Activated CD8-positive, alpha-beta T cell treated with anti-CD3 and anti-CD28 coated beads, Interleukin-2, amount 10 ng/mL, durations not matched to agents 7 days and 5 days (primary cell): ENCODE results near the gene FAU. TPM values are rescaled to one million over a fixed set of nuclear protein-coding genes. Genes with fewer than 3 reads are reported as not detected.

Experiments used
- ATAC-seq: fragments of 150-1000 bp; cut with Tn5 transposase; one replicate; pipeline ENCODE4 v1.10.0; 2021; ENCODE audit warnings: moderate library complexity
- CTCF ChIA-PET: fragments of 350-600 bp; sonication (Branson Sonifier 250); formaldehyde crosslinking; loops from one replicate; lab custom pipeline; 2021; ENCODE audit warnings: antibody characterized with exemption; lab: Charles Lee
- POLR2A ChIA-PET: fragments of 350-600 bp; sonication (Branson Sonifier 250); formaldehyde crosslinking; loops from one replicate; lab custom pipeline; 2021; ENCODE audit warnings: antibody characterized with exemption; lab: Charles Lee
- DNase-seq: peaks from one replicate; pipeline ENCODE4 v3.0.0-alpha.2; 2020
- H3K27ac Mint-ChIP-seq: one replicate; pipeline ENCODE4 v1.8.0; 2021; ENCODE audit warnings: mild to moderate bottlenecking, mixed read lengths
- H3K27me3 Mint-ChIP-seq: one replicate; pipeline ENCODE4 v1.8.0; 2021; ENCODE audit warnings: low read depth, mixed read lengths
- H3K36me3 Mint-ChIP-seq: one replicate; pipeline ENCODE4 v1.8.0; 2021; ENCODE audit warnings: low read depth, mixed read lengths
- H3K4me1 Mint-ChIP-seq: one replicate; pipeline ENCODE4 v1.8.0; 2021; ENCODE audit warnings: low read depth, mixed read lengths
- H3K4me3 Mint-ChIP-seq: one replicate; pipeline ENCODE4 v1.8.0; 2021; ENCODE audit warnings: mild to moderate bottlenecking, mixed read lengths
- H3K9me3 Mint-ChIP-seq: one replicate; pipeline ENCODE4 v1.8.0; 2022; ENCODE audit warnings: mixed read lengths; ENCODE audit not compliant: insufficient read depth
- total RNA-seq, 2 experiments: library from RNA; stranded (reverse); gene quantifications; one replicate each; pipeline ENCODE4 v1.2.3, GENCODE V29; 2021

Gene FAU
- total RNA-seq, result 1,000 to 10,000 TPM in 1 of 2 experiments, 100 to 1,000 TPM in 1; 986 to 1,038 TPM

DNA sequence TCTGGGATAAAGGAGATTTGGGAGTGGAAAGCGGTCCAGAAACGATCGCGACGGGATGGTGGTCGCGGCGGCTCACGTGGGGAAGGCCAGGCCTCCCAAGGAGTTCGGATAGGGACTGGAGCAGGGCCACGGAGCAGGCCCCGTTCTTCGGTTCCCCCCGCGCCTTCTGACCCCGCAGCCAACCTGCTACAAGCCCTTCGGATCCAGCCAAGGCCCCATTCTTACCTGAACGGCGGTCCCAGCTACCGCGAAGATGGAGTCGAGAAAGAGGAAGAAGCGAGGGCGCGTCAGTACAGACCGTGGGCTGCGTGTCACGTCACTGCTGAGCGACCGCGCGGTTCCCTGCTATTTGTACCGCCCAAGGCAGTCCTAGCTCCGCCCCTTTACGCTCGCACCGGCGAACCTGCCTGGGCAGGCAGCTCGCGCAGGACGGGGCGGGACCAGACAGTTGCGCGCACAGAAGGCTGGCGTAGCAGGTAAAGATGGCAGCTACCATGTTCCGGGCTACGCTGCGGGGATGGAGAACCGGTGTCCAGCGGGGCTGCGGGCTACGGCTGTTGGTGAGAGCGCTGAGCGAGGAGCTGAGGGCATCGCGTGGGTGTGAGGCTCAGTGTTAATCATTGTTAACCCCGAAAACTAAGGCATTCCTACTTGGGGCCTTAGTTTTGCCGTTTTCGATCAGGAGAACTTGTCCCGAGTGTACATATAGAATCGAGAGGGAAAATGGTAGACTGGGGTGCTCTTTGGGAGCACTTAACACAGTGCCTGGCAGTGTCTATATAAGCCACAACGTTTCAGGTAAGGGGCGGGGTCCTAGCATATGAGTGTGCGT lies at the start of gene FAU, which contains the start of gene MRPL49:
Gene FAU (minus strand): TSS at position 270 of the 832 bp plus-strand sequence. CDS start 321 bp downstream, outside the sequence.
Gene MRPL49 (plus strand): TSS at position 457 of the 832 bp plus-strand sequence. CDS start 26 bp downstream, at position 483.
- peak within 1 kb of the TSS; percentile 99 for H3K27ac Mint-ChIP-seq
- peak; percentile 100 for DNase-seq
- H3K36me3 Mint-ChIP-seq, result peaks cover 68% of the 10 kb centered on the region
- ChIA-PET CTCF (interaction anchor here (0.8 to 3.5 kb wide), 18 partner anchors 10 to 418 kb away, joined by 3 to 56 read pairs (median 4); partner anchors contain the start of genes ARL2, CAPN1, CDC42BPG and CDC42EP2), POLR2A (interaction anchor here (0.6 to 2.9 kb wide), 33 partner anchors 9 to 1172 kb away, joined by 3 to 31 read pairs (median 4); partner anchors contain the start of genes ARL2, ATG2A, CAPN1 and CDCA5)
- H3K27me3 Mint-ChIP-seq, result no peaks in the 10 kb centered on the region
- H3K4me3 Mint-ChIP-seq, result peak within 1 kb of the TSS; percentile 100
- peak; percentile 85 for ATAC-seq
- H3K4me1 Mint-ChIP-seq, result peaks cover 47% of the 10 kb centered on the region
- no peaks in the 10 kb centered on the region for H3K9me3 Mint-ChIP-seq

DNA sequence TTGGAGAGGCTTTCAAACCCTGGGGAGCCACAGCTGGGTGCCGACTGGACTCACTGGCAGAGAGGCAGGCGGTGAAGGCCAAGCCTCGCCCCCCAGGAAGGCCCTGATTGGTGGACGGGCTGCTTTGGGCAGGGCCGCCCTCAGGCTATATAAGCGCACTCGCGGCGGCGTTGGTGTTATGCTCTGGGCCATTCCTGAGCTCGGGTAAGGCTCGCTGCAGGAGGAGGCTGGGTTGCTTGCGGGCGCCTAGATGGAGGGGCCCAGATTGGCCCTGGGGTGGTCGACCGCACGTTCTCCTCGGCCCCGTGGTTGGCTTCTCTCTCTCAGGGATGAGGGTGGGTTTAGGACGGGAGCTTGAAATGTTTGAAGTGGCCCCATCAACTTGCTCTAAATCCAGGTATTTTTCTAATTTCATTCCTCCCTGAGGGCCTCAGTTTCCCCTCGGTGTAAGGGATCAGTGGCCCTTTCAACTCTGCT lies 48.2 kb upstream of the FAU start, which contains the start of gene SPDYC:
Gene SPDYC (plus strand): TSS at position 176 of the 477 bp plus-strand sequence. CDS start 1,125 bp downstream, outside the sequence.
- Mint-ChIP-seq H3K27ac (peak within 1 kb of the TSS; percentile 81), H3K4me1 (peaks cover 11% of the 10 kb centered on the region), H3K36me3 (no peaks in the 10 kb centered on the region), H3K9me3 (no peaks in the 10 kb centered on the region), H3K27me3 (no peaks in the 10 kb centered on the region), H3K4me3 (no peak within 1 kb of the TSS)
- ATAC-seq (peak; percentile 20), DNase-seq (no peak)
- CTCF ChIA-PET, result interaction anchor here (1.9 kb wide), 1 partner anchor 9 kb away, joined by 8 read pairs; no protein-coding TSS in a partner anchor
- POLR2A ChIA-PET, result no interaction called here

- DNase-seq (no peak), ATAC-seq (peak; percentile 22)
- Mint-ChIP-seq H3K27me3 (no peaks in the 10 kb centered on the region), H3K4me3 (no peak overlapping the region), H3K36me3 (no peaks in the 10 kb centered on the region), H3K27ac (peak overlapping the region; percentile 81), H3K4me1 (peaks cover 11% of the 10 kb centered on the region), H3K9me3 (no peaks in the 10 kb centered on the region)
- ChIA-PET CTCF (interaction anchor here (1.0 to 1.9 kb wide), 2 partner anchors 10 to 52 kb away, joined by 3 to 8 read pairs; partner anchors contain the start of gene ZNHIT2), POLR2A (no interaction called here)
Measured at GRCh38 chr11:65169164-65169641, 47.3 kb upstream of the FAU start.

GRCh38 chr11:65167656-65168055 lies 45.7 kb upstream of the FAU start:
- Mint-ChIP-seq H3K9me3 (no peaks in the 10 kb centered on the region), H3K27ac (no peak overlapping the region), H3K4me1 (peaks cover 11% of the 10 kb centered on the region), H3K4me3 (no peak overlapping the region), H3K27me3 (no peaks in the 10 kb centered on the region), H3K36me3 (no peaks in the 10 kb centered on the region)
- ATAC-seq (no peak), DNase-seq (no peak)
- CTCF ChIA-PET, result interaction anchor here (1.0 to 1.1 kb wide), 2 partner anchors 13 to 14 kb away, joined by 3 read pairs; partner anchors contain the start of gene CAPN1
- POLR2A ChIA-PET, result no interaction called here

DNA sequence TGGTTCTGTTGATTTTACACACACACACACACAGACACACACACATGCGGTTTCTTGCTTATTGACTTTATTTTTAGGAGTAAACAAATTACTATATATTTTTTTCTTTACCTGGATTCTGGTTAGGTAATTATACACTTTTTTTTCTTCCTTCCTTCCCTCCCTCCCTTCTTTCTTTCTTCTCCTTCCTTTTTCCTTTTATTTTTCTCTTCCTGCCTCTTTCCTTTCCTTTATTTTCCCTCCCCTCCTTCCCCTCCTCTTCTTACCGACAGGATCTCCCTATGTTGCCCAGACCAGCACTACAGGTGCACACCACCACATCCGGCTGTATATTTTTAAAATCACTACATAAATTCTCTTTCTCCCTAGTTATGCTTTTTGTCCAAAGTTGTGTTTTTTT lies 45.0 kb upstream of the FAU start:
- Mint-ChIP-seq H3K4me3 (no peak overlapping the region), H3K4me1 (peaks cover 11% of the 10 kb centered on the region), H3K9me3 (no peaks in the 10 kb centered on the region), H3K27me3 (peaks cover 2% of the 10 kb centered on the region), H3K36me3 (no peaks in the 10 kb centered on the region), H3K27ac (no peak overlapping the region)
- CTCF ChIA-PET, result interaction anchor here (1.1 kb wide), 1 partner anchor 15 kb away, joined by 3 read pairs; the partner anchor contains the start of gene CAPN1
- POLR2A ChIA-PET, result no interaction called here
- DNase-seq, result no peak
- no peak for ATAC-seq

- H3K36me3 Mint-ChIP-seq, result no peaks in the 10 kb centered on the region
- H3K27me3 Mint-ChIP-seq, result peaks cover 4% of the 10 kb centered on the region
- ChIA-PET CTCF (interaction anchor here (0.6 kb wide), 1 partner anchor 902 kb away, joined by 3 read pairs; no protein-coding TSS in a partner anchor), POLR2A (interaction anchor here (1.1 kb wide), 1 partner anchor 11 kb away, joined by 3 read pairs; no protein-coding TSS in a partner anchor)
- DNase-seq, result no peak
- no peaks in the 10 kb centered on the region for H3K9me3 Mint-ChIP-seq
- peaks cover 11% of the 10 kb centered on the region for H3K4me1 Mint-ChIP-seq
- ATAC-seq, result no peak
- no peak overlapping the region for H3K4me3 Mint-ChIP-seq
- no peak overlapping the region for H3K27ac Mint-ChIP-seq
Measured at GRCh38 chr11:65165410-65166317, 43.7 kb upstream of the FAU start.

GRCh38 chr11:65163684-65164083 lies 41.8 kb upstream of the FAU start:
- H3K36me3 Mint-ChIP-seq, result no peaks in the 10 kb centered on the region
- no peak overlapping the region for H3K27ac Mint-ChIP-seq
- DNase-seq (no peak), ATAC-seq (no peak)
- no peaks in the 10 kb centered on the region for H3K9me3 Mint-ChIP-seq
- H3K27me3 Mint-ChIP-seq, result peaks cover 10% of the 10 kb centered on the region
- POLR2A ChIA-PET, result interaction anchor here (0.6 kb wide), 1 partner anchor 1469 kb away, joined by 3 read pairs; no protein-coding TSS in a partner anchor
- H3K4me3 Mint-ChIP-seq, result no peak overlapping the region
- CTCF ChIA-PET, result no interaction called here
- peaks cover 3% of the 10 kb centered on the region for H3K4me1 Mint-ChIP-seq

- POLR2A ChIA-PET, result no interaction called here
- DNase-seq (no peak), ATAC-seq (no peak)
- Mint-ChIP-seq H3K9me3 (no peaks in the 10 kb centered on the region), H3K27ac (no peak overlapping the region), H3K36me3 (no peaks in the 10 kb centered on the region), H3K4me3 (no peak overlapping the region), H3K27me3 (peaks cover 10% of the 10 kb centered on the region), H3K4me1 (peaks cover 12% of the 10 kb centered on the region)
- CTCF ChIA-PET, result interaction anchor here (1.0 kb wide), 1 partner anchor 16 kb away, joined by 3 read pairs; no protein-coding TSS in a partner anchor
Measured at GRCh38 chr11:65160643-65161042, 38.7 kb upstream of the FAU start.

GRCh38 chr11:65159012-65159411 lies 37.1 kb upstream of the FAU start:
- no peak for ATAC-seq
- POLR2A ChIA-PET, result interaction anchor here (0.6 kb wide), 1 partner anchor 23 kb away, joined by 4 read pairs; no protein-coding TSS in a partner anchor
- Mint-ChIP-seq H3K9me3 (no peaks in the 10 kb centered on the region), H3K27me3 (peaks cover 10% of the 10 kb centered on the region), H3K27ac (no peak overlapping the region), H3K4me3 (no peak overlapping the region), H3K36me3 (no peaks in the 10 kb centered on the region), H3K4me1 (peaks cover 12% of the 10 kb centered on the region)
- CTCF ChIA-PET, result no interaction called here
- no peak for DNase-seq

GRCh38 chr11:65157336-65157735 lies 35.4 kb upstream of the FAU start:
- ATAC-seq, result no peak
- Mint-ChIP-seq H3K27ac (no peak overlapping the region), H3K36me3 (no peaks in the 10 kb centered on the region), H3K9me3 (no peaks in the 10 kb centered on the region), H3K4me1 (peaks cover 12% of the 10 kb centered on the region), H3K27me3 (peaks cover 16% of the 10 kb centered on the region), H3K4me3 (no peak overlapping the region)
- ChIA-PET CTCF (interaction anchor here (1.5 kb wide), 1 partner anchor 172 kb away, joined by 3 read pairs; no protein-coding TSS in a partner anchor), POLR2A (no interaction called here)
- no peak for DNase-seq
